K562 (cell line): ENCODE results near the gene CEP70. TPM values are rescaled to one million over a fixed set of nuclear protein-coding genes. Genes with fewer than 3 reads are reported as not detected.
A peak's percentile ranks its signal among the peaks of the same experiment; 100 is the strongest.

Experiments
- C11orf30 ChIP-seq: fragments of 450-650 bp; IDR thresholded peaks from 2 replicates; pipeline ENCODE4 v1.6.1; 2016; ENCODE audit warnings: low read depth, mild to moderate bottlenecking
- CBX1 ChIP-seq: sonication (generic); IDR thresholded peaks from 2 replicates; pipeline ENCODE4 v1.6.1; 2016; ENCODE audit warnings: antibody characterized with exemption, low read depth, mild to moderate bottlenecking
- CCNT2 ChIP-seq: IDR thresholded peaks from 2 replicates; pipeline ENCODE4 v1.6.1; 2011; ENCODE audit warnings: borderline replicate concordance, low read depth, mild to moderate bottlenecking, moderate library complexity, mixed read lengths, low read length; ENCODE audit not compliant: insufficient read length; ENCODE audit errors: extremely low read depth
- COPS2 ChIP-seq: fragments of 450-650 bp; conservative IDR thresholded peaks from 2 replicates; pipeline ENCODE4 v1.6.1; 2016; ENCODE audit warnings: mild to moderate bottlenecking, moderate library complexity
- FOXM1 ChIP-seq, 2 experiments: fragments of 450-650 bp in 1 of 2; sonication (generic) in 1 of 2; formaldehyde crosslinking in 1 of 2; IDR thresholded peaks; 2 replicates each; pipeline versions ENCODE4 v1.6.1 to v1.9.0; 2017 to 2022; ENCODE audit warnings: low read depth in 2 of 2, mild to moderate bottlenecking in 2 of 2, missing genetic modification reagents in 1 of 2, moderate library complexity in 1 of 2
- PHF8 ChIP-seq: fragments of 200-600 bp; sonication (generic); IDR thresholded peaks from 2 replicates; pipeline ENCODE4 v1.6.1; 2012; ENCODE audit warnings: mixed run types, mild to moderate bottlenecking, inconsistent platforms, low read length, moderate library complexity, borderline replicate concordance
- RBFOX2 ChIP-seq: fragments of 200-400 bp; formaldehyde crosslinking; IDR thresholded peaks from 2 replicates; pipeline ENCODE4 v1.6.1; 2017; ENCODE audit warnings: low read depth, mild to moderate bottlenecking, low read length, moderate library complexity
- SAP30 ChIP-seq: fragments of 200-600 bp; sonication (generic); IDR thresholded peaks from 2 replicates; pipeline ENCODE4 v1.6.1; 2012; ENCODE audit warnings: borderline replicate concordance, low read depth, mild to moderate bottlenecking, moderate library complexity, low read length, control low read depth, inconsistent platforms; ENCODE audit not compliant: insufficient read depth, poor library complexity, severe bottlenecking
- SMARCC2 ChIP-seq: fragments of 450-650 bp; IDR thresholded peaks from 2 replicates; pipeline ENCODE4 v1.6.1; 2017; ENCODE audit warnings: antibody characterized with exemption, moderate library complexity, mild to moderate bottlenecking, low read depth
- SMC3 ChIP-seq: conservative IDR thresholded peaks from 2 replicates; pipeline ENCODE4 v1.6.1; 2011; ENCODE audit warnings: low read depth, low read length, improper control_type of control experiment; ENCODE audit not compliant: insufficient read depth
- ZBTB7A ChIP-seq: IDR thresholded peaks from 2 replicates; pipeline ENCODE4 v1.6.1; 2011; ENCODE audit warnings: low read depth, mild to moderate bottlenecking, low read length, moderate library complexity, borderline replicate concordance; ENCODE audit not compliant: control insufficient read depth
- ZC3H4 ChIP-seq: sonication (generic); formaldehyde crosslinking; IDR thresholded peaks from 2 replicates; pipeline ENCODE4 v1.9.0; 2021; ENCODE audit warnings: missing genetic modification reagents, borderline replicate concordance
- ZFX ChIP-seq: sonication (generic); formaldehyde crosslinking; IDR thresholded peaks from 2 replicates; pipeline ENCODE4 v1.8.0; 2022; ENCODE audit warnings: mild to moderate bottlenecking, missing genetic modification reagents, moderate library complexity
- ZNF212 ChIP-seq: fragments of 450-650 bp; formaldehyde crosslinking; IDR thresholded peaks from 2 replicates; pipeline ENCODE4 v1.4.0; 2020; ENCODE audit warnings: mild to moderate bottlenecking
- polyA plus RNA-seq, 8 experiments: library from polyadenylated mRNA; depleted of rRNA in 4 of 8; stranded (reverse) in 5 of 8; unstranded in 3 of 8; fragments of >200 nt; fragmentation: Nextera tagmentation in 2 of 8; fragmentation: Illumina TruSeq in 1 of 8; extraction: Ambion mirVana in 2 of 8; extraction: Trizol in 1 of 8; gene quantifications; 2 replicates each; pipeline versions ENCODE4 v1.2.1 to v1.2.3, GENCODE V29; 2011 to 2014; ENCODE audit warnings: inconsistent platforms in 1 of 8, missing spikeins in 1 of 8
- total RNA-seq, 7 experiments: library from RNA; depleted of rRNA in 6 of 7; stranded (reverse); fragments of >200 nt in 6 of 7; fragmentation: Illumina TruSeq in 2 of 7; extraction: Trizol in 2 of 7; gene quantifications; 2 replicates each; pipeline versions ENCODE4 v1.2.1 to v1.2.3, GENCODE V29; 2011 to 2021; ENCODE audit warnings: low replicate concordance in 1 of 7
- TF ChIP-seq, protein P1 (sequence below): conservative IDR thresholded peaks from 2 replicates; pipeline ENCODE4 v1.6.1; 2011; ENCODE audit warnings: low read depth, mild to moderate bottlenecking, low read length; ENCODE audit not compliant: control insufficient read depth
- TF ChIP-seq, protein P2 (sequence below), 3 experiments: IDR thresholded peaks in 2 of 3; conservative IDR thresholded peaks in 1 of 3; 2 replicates each; pipeline ENCODE4 v1.5.1; 2011 to 2012; ENCODE audit warnings: low read length in 3 of 3, mild to moderate bottlenecking in 3 of 3, control low read depth in 2 of 3, improper control_type of control experiment in 1 of 3, inconsistent platforms in 1 of 3, low read depth in 1 of 3, mixed read lengths in 1 of 3, moderate library complexity in 1 of 3; ENCODE audit not compliant: insufficient read depth in 2 of 3
- TF ChIP-seq, protein P3 (sequence below): sonication (generic); formaldehyde crosslinking; IDR thresholded peaks from 2 replicates; pipeline ENCODE4 v1.8.0; 2022; ENCODE audit warnings: missing genetic modification reagents, mild to moderate bottlenecking, moderate library complexity, borderline replicate concordance
- TF ChIP-seq, protein P4 (sequence below): fragments of 450-650 bp; IDR thresholded peaks from 2 replicates; pipeline ENCODE4 v1.6.1; 2016; ENCODE audit warnings: mild to moderate bottlenecking

Gene CEP70
- total and polyA plus RNA-seq, 9 of the 15 experiments (the other 6 are each of a cell fraction or from before 2014, with no cell fraction given), result 16.1 to 31.5 (median 23.4) TPM

DNA sequence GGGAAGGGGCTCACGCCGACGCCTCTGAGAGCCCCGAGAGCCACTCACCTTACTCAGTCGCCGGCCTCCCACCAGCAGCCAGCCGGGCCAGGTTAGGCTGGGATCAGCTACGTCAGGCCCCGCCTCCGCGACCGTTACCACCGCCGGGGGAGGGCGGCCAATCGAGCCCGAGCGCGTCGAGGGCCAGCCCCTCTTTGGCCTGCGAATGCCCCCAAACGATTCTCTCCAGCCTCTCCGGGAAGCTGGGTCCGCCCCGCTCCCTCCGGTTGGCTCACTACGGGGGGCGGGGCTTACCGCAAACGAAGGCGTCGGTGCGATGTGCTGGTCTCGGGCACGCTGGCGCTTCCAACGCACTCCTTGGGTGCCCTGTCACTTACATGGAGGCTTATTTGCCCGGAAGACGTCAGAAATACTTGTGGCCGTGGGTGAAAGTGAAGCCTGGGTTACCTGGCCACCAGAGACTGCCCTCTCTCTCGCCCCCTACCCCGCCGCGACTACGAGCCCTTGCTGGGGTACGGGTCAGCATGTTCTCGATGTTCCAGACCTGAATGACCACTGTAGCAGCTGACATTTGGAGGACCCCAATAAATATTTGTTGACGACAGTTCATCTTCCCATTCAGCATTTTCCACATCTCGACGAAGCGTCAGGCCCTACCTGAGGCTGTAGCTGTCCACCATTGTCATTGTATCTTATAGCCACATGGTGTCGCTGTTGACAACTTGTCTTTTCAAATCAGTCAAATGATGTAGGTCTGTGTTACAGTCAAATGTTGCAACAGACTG lies at the start of gene CEP70 (continued):
- TF ChIP-seq, protein P1, sequence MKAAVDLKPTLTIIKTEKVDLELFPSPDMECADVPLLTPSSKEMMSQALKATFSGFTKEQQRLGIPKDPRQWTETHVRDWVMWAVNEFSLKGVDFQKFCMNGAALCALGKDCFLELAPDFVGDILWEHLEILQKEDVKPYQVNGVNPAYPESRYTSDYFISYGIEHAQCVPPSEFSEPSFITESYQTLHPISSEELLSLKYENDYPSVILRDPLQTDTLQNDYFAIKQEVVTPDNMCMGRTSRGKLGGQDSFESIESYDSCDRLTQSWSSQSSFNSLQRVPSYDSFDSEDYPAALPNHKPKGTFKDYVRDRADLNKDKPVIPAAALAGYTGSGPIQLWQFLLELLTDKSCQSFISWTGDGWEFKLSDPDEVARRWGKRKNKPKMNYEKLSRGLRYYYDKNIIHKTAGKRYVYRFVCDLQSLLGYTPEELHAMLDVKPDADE, result peak; percentile 57; the same call in 1 of the 2 replicates
- TF ChIP-seq CBX1 (no peak), PHF8 (peak; percentile 71), C11orf30 (peak; percentile 20; the same call in 1 of the 2 replicates), SMARCC2 (no peak), ZFX (peak; percentile 90), SAP30 (peak; percentile 64), ZC3H4 (CRISPR knock-in tag) (peak; percentile 88; the same call in 1 of the 2 replicates), CCNT2 (peak; percentile 72), COPS2 (no peak), ZBTB7A (peak; percentile 87), ZNF212 (CRISPR knock-in tag) (no peak), RBFOX2 (peak; percentile 89), FOXM1 (IDR thresholded peaks at IDR 0.05; ENCODE audit: low read depth) (peak; percentile 75; the same call in 1 of the 2 replicates), FOXM1 (CRISPR knock-in tag; IDR thresholded peaks at IDR 0.05; ENCODE audit: low read depth) (no peak), SMC3 (peak; percentile 75)
- TF ChIP-seq, protein P2, sequence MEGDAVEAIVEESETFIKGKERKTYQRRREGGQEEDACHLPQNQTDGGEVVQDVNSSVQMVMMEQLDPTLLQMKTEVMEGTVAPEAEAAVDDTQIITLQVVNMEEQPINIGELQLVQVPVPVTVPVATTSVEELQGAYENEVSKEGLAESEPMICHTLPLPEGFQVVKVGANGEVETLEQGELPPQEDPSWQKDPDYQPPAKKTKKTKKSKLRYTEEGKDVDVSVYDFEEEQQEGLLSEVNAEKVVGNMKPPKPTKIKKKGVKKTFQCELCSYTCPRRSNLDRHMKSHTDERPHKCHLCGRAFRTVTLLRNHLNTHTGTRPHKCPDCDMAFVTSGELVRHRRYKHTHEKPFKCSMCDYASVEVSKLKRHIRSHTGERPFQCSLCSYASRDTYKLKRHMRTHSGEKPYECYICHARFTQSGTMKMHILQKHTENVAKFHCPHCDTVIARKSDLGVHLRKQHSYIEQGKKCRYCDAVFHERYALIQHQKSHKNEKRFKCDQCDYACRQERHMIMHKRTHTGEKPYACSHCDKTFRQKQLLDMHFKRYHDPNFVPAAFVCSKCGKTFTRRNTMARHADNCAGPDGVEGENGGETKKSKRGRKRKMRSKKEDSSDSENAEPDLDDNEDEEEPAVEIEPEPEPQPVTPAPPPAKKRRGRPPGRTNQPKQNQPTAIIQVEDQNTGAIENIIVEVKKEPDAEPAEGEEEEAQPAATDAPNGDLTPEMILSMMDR (IDR thresholded peaks at IDR 0.05 in 2 of 3, conservative IDR thresholded peaks at IDR 0.05 in 1 of 3; ENCODE audit: insufficient read depth in 2 of 3, low read depth in 1 of 3, low read length in 3 of 3), result peak; percentile 72 to 91 (median 77)
- TF ChIP-seq, protein P3, sequence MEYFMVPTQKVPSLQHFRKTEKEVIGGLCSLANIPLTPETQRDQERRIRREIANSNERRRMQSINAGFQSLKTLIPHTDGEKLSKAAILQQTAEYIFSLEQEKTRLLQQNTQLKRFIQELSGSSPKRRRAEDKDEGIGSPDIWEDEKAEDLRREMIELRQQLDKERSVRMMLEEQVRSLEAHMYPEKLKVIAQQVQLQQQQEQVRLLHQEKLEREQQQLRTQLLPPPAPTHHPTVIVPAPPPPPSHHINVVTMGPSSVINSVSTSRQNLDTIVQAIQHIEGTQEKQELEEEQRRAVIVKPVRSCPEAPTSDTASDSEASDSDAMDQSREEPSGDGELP (CRISPR knock-in tag), result peak; percentile 72; the same call in 1 of the 2 replicates
- TF ChIP-seq, protein P4, sequence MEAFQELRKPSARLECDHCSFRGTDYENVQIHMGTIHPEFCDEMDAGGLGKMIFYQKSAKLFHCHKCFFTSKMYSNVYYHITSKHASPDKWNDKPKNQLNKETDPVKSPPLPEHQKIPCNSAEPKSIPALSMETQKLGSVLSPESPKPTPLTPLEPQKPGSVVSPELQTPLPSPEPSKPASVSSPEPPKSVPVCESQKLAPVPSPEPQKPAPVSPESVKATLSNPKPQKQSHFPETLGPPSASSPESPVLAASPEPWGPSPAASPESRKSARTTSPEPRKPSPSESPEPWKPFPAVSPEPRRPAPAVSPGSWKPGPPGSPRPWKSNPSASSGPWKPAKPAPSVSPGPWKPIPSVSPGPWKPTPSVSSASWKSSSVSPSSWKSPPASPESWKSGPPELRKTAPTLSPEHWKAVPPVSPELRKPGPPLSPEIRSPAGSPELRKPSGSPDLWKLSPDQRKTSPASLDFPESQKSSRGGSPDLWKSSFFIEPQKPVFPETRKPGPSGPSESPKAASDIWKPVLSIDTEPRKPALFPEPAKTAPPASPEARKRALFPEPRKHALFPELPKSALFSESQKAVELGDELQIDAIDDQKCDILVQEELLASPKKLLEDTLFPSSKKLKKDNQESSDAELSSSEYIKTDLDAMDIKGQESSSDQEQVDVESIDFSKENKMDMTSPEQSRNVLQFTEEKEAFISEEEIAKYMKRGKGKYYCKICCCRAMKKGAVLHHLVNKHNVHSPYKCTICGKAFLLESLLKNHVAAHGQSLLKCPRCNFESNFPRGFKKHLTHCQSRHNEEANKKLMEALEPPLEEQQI, result 0 out of 2 replicates have a peak, but pooled peaks have one; percentile 65
